Cortex of kidney (tissue), 1 donor: ENCODE data around the gene TCERG1.
"Not testable (repeated sequence)": the region's sequence is repeated elsewhere in the genome, so short reads cannot be mapped to it uniquely, and the experiment has no call there.

Source experiments
- DNase-seq: peaks from one replicate; lab custom pipeline; 2025; lab: John Stamatoyannopoulos, UW

Gene TCERG1

GRCh38 chr5:146521403-146522106 is 74.4 kb downstream of the TCERG1 start:
- no peak for DNase-seq

DNA sequence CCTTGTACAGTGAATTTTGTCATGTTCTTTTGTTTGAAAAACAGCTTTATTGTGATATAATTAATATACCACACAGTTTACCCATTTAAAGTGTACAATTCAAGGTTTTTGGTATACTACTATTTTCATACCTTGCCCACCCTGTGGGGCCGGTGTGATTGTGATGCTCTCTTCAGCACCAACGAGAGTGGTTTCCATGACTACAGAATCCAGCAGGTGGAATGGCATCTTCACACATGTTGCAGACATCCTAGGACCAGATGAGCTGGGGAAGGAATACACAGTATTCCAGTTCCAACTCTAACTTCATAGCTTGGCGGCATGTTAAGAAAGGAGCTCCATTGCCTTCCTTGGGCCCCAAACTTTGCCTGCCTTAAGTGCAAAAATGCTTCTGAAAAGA is 76.6 kb downstream of the TCERG1 start:
- DNase-seq, result no peak

- no peak for DNase-seq
These were observed 80.7 kb downstream of the TCERG1 start for GRCh38 chr5:146527785-146528184.

- DNase-seq, result no peak
These were observed 81.1 kb downstream of the TCERG1 start for GRCh38 chr5:146528236-146528635.

DNA sequence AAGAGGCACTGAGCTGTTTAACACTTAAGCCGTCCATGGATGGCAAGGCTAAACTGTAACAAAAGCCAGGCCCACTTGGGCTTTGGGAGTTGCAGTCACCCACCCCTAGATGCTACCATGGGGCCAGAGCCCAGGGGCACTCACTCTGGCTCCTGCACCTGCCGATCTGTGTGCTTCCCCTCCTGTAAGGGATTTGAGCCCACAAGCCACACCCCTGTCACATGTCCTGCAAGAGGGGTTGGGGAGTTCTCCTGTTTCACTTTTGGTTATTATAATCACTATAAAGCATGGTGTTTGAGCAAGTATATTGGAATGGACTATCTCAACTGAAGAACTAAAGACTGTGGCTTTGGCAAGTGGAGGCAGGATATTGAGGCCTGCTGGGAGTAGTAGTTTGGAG is 82.9 kb downstream of the TCERG1 start:
- no peak for DNase-seq

- DNase-seq, result no peak
These were observed 86.2 kb downstream of the TCERG1 start for GRCh38 chr5:146533260-146533857.

GRCh38 chr5:146533882-146534281 is 86.7 kb downstream of the TCERG1 start:
- no peak for DNase-seq

- DNase-seq, result no peak
These were observed 91.3 kb downstream of the TCERG1 start for GRCh38 chr5:146538432-146538831.

GRCh38 chr5:146539973-146540372 is 92.8 kb downstream of the TCERG1 start:
- no peak for DNase-seq

- DNase-seq, result no peak
These were observed 93.3 kb downstream of the TCERG1 start for GRCh38 chr5:146540414-146540813.

DNA sequence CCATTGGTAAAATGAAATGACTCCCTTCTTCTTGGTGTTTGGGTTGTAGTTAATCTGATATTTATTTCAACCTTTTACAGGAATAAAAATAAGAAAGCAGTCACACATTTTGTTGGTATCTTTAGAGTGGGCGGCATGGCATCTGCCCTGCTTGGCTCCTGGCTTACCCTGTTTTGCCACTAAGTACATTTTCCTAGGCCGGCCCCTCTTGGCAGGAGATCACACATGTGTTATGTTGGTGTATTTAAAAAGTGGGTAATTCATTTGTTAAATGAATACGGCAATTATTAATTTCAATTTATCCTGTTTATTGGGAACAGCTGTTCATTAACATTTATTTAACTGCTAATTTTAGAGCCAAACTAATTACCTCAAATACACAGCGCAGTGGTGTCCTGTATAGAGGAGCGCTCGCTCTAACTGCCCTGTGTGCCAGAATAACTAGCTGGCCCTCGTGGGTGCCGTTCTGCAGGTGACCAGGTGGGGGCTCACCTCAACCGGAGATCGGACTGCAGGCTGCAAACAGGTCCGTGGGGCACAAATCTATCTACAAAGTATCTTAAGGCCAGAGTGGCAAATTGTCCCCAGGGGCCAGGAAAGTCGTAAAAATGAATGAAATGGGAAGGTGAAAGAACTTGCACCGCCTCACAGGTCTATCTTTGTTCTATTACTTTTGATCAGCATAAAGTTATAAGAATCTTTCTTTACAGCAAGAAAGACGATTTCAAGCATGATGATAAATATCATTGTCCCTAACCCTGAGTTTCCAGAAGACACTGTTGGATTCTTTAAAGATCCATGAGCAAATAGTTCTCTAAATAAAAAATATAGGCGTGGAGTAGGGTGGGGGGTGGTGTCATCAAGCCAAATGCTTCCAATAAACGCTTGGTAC is 95.1 kb downstream of the TCERG1 start:
- no peak for DNase-seq

DNA sequence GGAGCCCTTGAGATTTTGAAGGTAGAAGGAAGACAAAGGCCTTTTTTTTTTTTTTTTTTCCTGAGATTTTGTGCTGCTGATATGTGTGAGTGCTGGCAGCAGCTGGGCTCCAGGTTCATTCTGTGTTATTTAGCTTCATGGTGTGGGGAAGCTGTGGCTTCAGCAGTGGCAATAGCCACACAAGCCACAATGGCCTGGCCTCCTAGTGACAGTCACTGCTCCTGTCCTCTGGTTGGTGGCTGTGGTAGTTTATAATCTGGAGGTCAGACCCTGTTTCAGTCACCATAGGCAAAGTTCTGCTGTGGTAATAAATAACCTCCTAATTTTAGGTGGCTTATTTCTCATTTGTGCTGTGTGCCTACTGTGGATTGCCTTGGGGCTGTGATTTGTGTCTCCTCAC is 97.1 kb downstream of the TCERG1 start:
- no peak for DNase-seq

DNA sequence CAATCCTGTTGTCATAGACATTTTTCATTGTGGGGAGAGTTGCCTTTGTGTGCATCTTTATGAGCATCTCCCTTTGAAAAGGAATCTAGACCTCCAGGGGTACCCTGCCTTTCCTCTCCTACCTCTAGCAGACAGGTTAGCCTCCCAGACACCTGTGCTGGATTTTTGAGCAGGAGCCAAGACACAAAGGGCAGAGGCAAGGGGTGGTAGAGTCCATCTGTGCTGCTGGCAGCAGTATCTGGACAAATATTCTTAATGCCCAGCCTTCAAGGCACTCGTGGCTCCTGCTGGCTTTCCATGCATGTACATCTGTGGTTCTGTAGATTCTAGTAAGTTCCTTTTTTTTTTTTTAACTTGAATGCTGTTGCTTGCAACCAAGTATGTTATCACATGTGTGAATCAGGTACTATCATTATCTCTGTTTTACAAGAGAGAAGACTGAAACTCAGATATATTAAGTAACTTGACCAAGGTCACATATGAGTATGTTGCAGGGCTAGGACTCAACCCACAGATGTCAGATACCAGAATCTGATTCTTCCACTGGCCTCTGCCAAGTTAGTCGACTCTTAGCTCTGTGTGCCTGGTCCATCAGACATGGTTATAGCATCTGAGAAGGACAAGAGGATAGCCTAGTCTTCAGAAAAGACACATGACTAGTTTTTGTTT is 101.8 kb downstream of the TCERG1 start:
- DNase-seq, result no peak

DNA sequence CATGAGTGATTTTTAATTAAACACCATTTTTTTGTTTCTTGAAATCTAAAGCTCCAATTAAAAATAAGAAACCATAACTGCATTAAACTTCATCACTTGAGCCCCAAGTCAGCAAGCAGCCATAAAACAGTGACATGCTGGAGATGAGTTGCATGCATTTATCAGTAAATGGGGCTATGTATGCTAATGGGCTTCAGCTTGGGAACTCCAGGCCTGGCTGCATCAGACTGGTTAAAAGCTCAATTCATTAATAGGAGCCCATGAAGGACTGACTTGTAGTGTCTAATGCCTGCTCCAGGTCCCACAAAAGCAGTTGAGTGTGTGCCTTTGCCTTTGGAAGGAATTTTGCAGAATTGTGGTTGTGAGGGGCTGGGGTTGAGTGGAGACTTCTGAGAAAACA is 102.5 kb downstream of the TCERG1 start:
- no peak for DNase-seq

DNA sequence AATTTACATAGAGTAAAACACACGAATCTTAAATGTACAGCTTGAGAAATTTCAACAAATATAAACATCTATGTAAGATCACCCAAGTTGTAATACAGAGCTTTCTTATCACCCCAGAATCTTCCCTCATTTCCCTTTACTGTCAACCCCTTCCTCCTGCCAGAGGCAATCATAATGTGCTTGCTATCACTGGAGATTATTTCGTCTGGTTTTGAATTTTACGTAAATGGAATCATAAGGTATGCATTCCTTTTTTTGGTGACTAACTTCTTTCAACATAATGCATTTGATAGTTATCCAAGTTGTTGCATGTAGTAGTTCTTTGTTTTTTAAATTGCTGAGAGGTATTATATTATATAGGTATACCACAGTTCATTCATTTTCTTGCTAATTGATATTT is 106.3 kb downstream of the TCERG1 start:
- no peak for DNase-seq

DNA sequence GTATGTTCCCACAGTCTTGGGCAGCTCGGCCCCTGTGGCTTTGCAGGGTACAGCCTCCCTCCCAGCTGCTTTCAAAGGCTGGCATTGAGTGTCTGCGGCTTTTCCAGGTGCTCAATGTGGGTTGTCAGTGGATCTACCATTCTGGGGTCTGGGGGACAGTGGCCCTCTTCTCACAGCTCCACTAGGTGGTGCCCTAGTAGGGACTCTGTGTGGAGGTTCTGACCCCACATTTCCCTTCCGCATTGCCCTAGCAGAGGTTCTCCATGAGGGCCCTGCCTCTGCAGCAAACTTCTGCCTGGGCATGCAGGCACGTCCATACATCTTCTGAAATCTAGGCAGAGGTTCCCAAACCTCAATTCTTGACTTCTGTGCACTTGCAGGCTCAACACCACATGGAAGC is 109.8 kb downstream of the TCERG1 start:
- DNase-seq, result not testable (repeated sequence)

- DNase-seq, result no peak
These were observed 113.2 kb downstream of the TCERG1 start for GRCh38 chr5:146560205-146560812.
